Muscle of back (tissue), 11 donors: ENCODE measurements around the gene ATXN1. TPM values are rescaled to one million over a fixed set of nuclear protein-coding genes. Genes with fewer than 3 reads are reported as not detected.

Source experiments
- DNase-seq, 3 donors: peaks; one replicate each; pipeline versions ENCODE4 v3.0.0 to v3.0.0-alpha.2; 2013
- polyA plus RNA-seq, 10 donors: library from polyadenylated mRNA; unstranded; fragments of 120-200 nt; gene quantifications; one replicate each; pipeline ENCODE4 v1.2.1, GENCODE V29; 2013; ENCODE audit not compliant: insufficient read length in 10 of 10

ATXN1 gene
- polyA plus RNA-seq, 10 donors = 13.6 to 16.9 (median 15.0) TPM

DNA sequence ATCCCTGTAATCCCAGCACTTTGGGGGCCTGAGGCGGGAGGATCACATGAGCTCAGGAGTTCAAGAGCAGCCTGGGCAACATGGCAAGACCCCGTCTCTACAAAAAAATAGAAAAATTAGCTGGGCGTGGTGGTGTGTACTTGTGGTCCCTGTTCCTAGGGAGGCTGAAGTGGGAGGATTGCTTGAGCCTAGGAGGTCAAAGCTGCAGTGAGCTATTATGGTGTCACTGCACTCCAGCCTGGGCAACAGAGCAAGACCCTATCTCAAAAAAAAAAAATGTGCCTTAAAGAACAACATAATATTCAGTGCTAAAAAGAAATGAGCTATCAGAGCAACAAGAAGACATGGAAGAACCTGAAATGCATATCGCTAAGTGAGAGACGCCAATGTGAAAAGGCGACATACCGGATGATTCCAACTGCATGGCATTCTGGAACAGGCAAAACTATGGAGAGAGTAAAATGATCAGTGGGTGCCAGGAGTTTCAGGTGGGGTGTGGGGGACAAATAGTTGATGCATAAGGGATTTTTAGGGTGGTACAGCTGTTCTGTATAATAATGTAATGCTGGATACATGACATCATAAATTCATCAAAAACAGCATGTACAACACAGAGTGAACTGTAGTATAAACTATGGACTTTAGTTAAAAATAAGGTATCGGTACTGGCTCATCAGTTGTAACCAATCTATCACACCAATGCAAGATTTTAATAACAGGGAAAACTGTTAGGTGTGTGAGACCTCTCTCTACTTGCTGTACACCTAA is 442.1 kb downstream of the ATXN1 start:
- no peak for DNase-seq

- no peak for DNase-seq
Observed at GRCh38 chr6:16318538-16318937, 442.7 kb downstream of the ATXN1 start.

- peak in 2 of 3 donors; percentile 32 to 63 for DNase-seq
Observed at GRCh38 chr6:16316741-16317251, 444.5 kb downstream of the ATXN1 start.

DNA sequence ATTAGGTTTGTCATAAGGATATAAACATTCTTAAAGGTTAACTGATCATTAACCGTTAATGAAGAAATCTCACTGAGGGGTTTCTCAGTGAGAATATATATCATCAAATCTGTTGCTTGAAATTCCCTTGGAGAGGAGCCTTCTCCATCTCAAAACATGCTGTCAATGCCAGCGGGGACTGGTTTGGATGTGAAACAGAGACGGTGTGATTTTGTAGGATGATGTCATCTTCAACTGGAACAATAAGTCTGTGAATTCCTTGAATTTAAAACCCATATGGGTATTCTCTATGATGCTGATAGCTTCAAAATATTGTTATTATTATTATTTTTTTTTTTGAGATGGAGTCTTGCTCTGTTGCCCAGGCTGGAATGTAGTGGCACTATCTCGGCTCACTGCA is 447.0 kb downstream of the ATXN1 start:
- DNase-seq = no peak

- no peak for DNase-seq
Observed at GRCh38 chr6:16313732-16314131, 447.5 kb downstream of the ATXN1 start.

DNA sequence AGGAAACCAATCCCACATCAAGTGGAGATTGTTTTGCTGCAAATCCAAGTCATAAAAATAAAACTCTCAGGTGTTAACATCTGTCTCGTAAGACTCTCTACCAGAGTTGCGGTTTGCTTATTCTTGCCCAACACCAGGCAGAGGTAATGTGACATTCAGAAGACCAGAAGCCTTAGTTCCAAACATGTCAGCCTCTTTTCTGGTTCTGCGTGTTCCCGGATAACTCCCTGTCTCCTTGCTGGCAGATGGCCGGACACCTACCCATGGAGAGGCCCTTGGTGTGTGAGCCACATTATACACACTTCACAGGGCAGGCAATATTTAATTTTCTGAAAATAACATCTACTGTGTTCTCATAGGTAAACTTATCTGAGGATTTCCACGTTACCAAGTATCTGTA is 449.5 kb downstream of the ATXN1 start:
- DNase-seq = no peak

GRCh38 chr6:16306334-16306733 is 454.9 kb downstream of the ATXN1 start:
- DNase-seq = no peak

- DNase-seq = no peak
Observed at GRCh38 chr6:16305788-16306187, 455.5 kb downstream of the ATXN1 start.

- DNase-seq = no peak
Observed at GRCh38 chr6:16305246-16305725, 456.0 kb downstream of the ATXN1 start.

GRCh38 chr6:16302721-16303552 is 458.3 kb downstream of the ATXN1 start:
- DNase-seq = no peak

- DNase-seq = no peak
Observed at GRCh38 chr6:16301511-16301910, 459.7 kb downstream of the ATXN1 start.

DNA sequence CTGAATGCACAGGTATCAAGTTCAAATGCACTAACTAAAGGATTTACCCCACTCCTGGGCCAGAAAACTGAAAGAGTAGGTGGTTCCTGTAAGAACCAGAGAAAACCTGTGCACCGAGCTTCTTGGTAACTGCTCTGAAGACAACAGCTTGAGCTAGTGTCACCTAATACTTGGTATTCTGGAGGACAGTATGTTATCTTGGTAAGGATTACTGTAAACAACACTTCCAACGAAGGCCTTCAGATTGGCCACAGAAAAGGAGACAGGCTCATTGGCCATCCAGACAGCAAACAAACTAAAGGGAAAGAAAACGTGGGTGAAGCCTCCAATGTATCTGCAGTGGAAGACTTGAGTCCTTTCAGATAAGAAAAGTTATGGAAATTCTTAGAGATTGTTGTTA is 461.4 kb downstream of the ATXN1 start:
- no peak for DNase-seq

DNA sequence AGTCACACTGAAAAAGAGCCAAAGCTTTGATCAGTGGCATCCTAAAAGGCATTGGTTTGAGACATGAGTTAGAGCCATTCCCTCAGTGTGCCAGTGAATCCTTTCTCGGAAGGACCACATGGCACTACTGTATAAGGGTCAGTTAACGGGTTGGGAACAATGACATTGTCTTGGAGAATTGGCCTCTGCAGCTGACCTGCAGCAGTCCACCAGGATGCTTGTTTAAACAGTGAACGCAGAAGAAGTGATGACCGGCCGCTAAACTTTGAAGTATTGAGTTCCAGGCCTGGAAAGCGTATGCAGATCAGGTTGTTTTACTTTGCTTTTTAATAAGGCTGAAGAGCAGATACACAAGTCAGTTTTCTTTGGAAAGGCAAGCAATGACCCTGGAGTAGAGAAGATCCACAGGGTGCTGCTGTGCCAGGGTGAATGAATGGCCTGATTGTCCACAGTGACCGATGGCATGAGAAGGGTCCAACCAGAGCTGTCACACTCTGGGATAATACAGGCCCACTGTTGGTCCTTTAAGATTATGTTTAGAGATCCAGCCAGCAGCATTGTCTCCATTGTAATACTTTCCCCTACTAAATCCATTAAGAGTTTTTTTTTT is 465.1 kb downstream of the ATXN1 start:
- no peak for DNase-seq

GRCh38 chr6:16295471-16295870 is 465.8 kb downstream of the ATXN1 start:
- no peak for DNase-seq

DNA sequence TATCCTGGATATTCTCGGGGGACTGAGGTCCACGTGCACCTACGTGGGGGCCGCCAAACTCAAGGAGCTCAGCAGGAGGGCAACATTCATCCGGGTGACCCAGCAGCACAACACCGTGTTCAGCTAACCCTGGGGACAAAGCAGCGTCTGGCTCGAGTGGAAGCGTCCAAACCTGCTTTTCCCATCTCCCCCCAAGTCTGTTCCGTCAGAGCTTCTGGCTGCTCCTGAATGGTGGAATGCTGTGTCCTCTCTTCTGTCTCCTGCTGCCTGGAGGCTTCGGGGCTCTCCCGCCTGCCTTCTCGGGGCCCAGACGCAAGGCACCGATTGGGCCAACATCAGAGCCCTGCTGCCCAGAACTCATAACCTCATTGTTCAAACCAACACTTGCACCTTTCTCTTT is 466.2 kb downstream of the ATXN1 start:
- DNase-seq = no peak

- no peak for DNase-seq
Observed at GRCh38 chr6:16294371-16294770, 466.9 kb downstream of the ATXN1 start.

DNA sequence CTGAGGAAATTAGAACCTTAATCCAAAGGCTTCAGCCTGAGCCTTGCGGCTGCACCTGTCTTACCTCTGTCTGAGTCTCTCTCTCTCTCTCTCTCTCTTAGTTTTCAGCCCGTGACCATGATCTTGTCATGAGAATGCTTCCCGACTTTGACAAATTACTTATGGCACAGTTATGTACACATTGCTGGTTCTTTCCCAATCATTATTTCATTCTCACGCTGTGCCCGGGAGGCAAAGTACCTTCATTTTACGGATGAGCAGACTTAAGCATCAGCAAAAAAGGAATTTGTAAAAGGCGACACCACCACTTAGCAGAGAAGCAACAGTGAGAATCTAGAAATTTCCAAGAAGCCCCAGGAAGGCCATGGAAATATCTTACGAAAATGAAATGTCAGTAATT is 468.3 kb downstream of the ATXN1 start:
- no peak for DNase-seq

GRCh38 chr6:16292432-16292831 is 468.8 kb downstream of the ATXN1 start:
- DNase-seq = no peak

GRCh38 chr6:16291739-16292138 is 469.5 kb downstream of the ATXN1 start:
- no peak for DNase-seq

DNA sequence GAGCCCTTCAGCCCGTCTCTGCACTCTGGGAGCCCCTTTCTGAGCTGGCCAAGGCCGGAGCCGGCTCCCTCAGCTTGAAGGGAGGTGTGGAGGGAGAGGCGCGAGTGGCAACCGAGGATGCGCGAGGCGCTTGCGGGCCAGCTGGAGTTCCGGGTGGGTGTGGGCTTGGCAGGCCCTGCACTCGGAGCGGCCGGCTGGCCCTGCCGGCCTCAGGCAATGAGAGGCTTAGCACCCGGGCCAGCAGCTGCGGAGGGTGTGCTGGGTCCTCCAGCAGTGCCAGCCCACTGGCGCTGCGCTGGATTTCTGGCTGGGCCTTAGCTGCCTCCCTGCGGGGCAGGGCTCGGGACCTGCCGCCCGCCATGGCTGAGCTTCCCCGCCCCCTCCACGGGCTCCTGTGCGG is 473.1 kb downstream of the ATXN1 start:
- no peak for DNase-seq

DNA sequence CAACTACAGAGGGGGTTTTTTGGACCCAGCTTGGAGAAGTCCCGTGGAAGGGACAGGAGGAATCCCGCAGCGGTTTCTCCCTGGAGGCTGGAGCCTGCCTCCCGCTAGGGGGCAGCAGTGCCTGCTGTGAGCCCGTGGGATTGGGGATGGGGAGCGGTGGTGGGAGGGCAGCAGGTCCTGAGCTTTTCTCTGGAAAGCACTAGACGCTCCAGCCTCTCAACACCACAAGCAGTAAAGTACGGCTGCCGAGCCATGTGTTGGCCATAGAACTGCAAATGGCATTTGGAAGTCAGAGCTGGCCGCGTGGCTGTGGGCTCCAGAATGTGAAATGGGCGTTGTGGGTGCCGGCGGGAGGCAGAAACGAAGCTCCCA is 475.1 kb downstream of the ATXN1 start:
- DNase-seq = peak in 2 of 3 donors; percentile 20 to 33

GRCh38 chr6:16285467-16286150 is 475.7 kb downstream of the ATXN1 start:
- no peak for DNase-seq
